Ishikawa (cell line): Measurements from ENCODE around the gene SLC10A1.

Source experiments
- CEBPB ChIP-seq: IDR thresholded peaks from 2 replicates; pipeline ENCODE4 v1.6.1; 2012
- CREB1 ChIP-seq: IDR thresholded peaks from 2 replicates; pipeline ENCODE4 v1.6.1; 2012; ENCODE audit warnings: low read depth
- EGR1 ChIP-seq: IDR thresholded peaks from 2 replicates; pipeline ENCODE4 v1.6.1; 2012
- EP300 ChIP-seq: IDR thresholded peaks from 2 replicates; pipeline ENCODE4 v1.6.1; 2012; ENCODE audit warnings: borderline replicate concordance
- FOXM1 ChIP-seq: IDR thresholded peaks from 2 replicates; pipeline ENCODE4 v1.6.1; 2012; ENCODE audit warnings: low read depth, borderline replicate concordance
- MAX ChIP-seq: IDR thresholded peaks from 2 replicates; pipeline ENCODE4 v1.6.1; 2012
- NFIC ChIP-seq: IDR thresholded peaks from 2 replicates; pipeline ENCODE4 v1.6.1; 2012
- RAD21 ChIP-seq: IDR thresholded peaks from 2 replicates; pipeline ENCODE4 v1.6.1; 2012; ENCODE audit warnings: low read depth
- TAF1 ChIP-seq: IDR thresholded peaks from 2 replicates; pipeline ENCODE4 v1.6.1; 2012; ENCODE audit warnings: low read depth, mild to moderate bottlenecking
- TCF12 ChIP-seq: IDR thresholded peaks from 2 replicates; pipeline ENCODE4 v1.6.1; 2012; ENCODE audit warnings: low read depth
- TEAD4 ChIP-seq: IDR thresholded peaks from 2 replicates; pipeline ENCODE4 v1.6.1; 2012
- YY1 ChIP-seq: IDR thresholded peaks from 2 replicates; pipeline ENCODE4 v1.6.1; 2012; ENCODE audit warnings: low read depth
- ZBTB7A ChIP-seq: IDR thresholded peaks from 2 replicates; pipeline ENCODE4 v1.6.1; 2012; ENCODE audit warnings: low read depth
- TF ChIP-seq, protein P1 (sequence below): IDR thresholded peaks from 2 replicates; pipeline ENCODE4 v1.6.1; 2012
- TF ChIP-seq, protein P2 (sequence below): IDR thresholded peaks from 2 replicates; pipeline ENCODE4 v1.6.1; 2012; ENCODE audit warnings: low read depth, mild to moderate bottlenecking

SLC10A1 gene

GRCh38 chr14:69752773-69753172 lies 44.3 kb downstream of the SLC10A1 start:
- TF ChIP-seq RAD21 = no peak

- TF ChIP-seq EP300 (no peak), TCF12 (no peak), NFIC (no peak), CEBPB (no peak), FOXM1 (no peak), ZBTB7A (no peak), EGR1 (no peak), YY1 (no peak)
- TF ChIP-seq, protein P1, sequence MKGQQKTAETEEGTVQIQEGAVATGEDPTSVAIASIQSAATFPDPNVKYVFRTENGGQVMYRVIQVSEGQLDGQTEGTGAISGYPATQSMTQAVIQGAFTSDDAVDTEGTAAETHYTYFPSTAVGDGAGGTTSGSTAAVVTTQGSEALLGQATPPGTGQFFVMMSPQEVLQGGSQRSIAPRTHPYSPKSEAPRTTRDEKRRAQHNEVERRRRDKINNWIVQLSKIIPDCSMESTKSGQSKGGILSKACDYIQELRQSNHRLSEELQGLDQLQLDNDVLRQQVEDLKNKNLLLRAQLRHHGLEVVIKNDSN = no peak
Measured at GRCh38 chr14:69750495-69750894, 46.5 kb downstream of the SLC10A1 start.

DNA sequence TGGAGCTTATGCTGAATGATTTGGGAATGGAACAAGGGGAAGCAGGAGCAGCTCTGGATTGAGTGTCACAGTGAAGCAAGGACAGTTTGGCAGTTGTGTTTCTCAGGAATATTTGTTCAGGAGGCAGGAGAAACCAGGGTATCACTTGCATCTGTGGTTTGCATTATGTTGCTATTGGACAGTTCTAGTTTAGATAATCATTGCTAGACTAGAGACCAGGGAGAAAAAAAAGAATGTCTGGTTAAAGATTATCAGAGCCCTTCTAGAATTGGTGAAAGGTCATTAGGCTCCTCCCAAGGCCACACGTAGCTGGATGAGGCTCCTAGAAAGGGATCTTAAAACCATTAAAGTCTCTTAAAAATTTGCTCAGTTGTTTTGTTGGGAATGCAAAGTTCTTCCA lies 47.1 kb downstream of the SLC10A1 start:
- TF ChIP-seq FOXM1 = no peak
- no peak for TF ChIP-seq EP300
- TF ChIP-seq, protein P2, sequence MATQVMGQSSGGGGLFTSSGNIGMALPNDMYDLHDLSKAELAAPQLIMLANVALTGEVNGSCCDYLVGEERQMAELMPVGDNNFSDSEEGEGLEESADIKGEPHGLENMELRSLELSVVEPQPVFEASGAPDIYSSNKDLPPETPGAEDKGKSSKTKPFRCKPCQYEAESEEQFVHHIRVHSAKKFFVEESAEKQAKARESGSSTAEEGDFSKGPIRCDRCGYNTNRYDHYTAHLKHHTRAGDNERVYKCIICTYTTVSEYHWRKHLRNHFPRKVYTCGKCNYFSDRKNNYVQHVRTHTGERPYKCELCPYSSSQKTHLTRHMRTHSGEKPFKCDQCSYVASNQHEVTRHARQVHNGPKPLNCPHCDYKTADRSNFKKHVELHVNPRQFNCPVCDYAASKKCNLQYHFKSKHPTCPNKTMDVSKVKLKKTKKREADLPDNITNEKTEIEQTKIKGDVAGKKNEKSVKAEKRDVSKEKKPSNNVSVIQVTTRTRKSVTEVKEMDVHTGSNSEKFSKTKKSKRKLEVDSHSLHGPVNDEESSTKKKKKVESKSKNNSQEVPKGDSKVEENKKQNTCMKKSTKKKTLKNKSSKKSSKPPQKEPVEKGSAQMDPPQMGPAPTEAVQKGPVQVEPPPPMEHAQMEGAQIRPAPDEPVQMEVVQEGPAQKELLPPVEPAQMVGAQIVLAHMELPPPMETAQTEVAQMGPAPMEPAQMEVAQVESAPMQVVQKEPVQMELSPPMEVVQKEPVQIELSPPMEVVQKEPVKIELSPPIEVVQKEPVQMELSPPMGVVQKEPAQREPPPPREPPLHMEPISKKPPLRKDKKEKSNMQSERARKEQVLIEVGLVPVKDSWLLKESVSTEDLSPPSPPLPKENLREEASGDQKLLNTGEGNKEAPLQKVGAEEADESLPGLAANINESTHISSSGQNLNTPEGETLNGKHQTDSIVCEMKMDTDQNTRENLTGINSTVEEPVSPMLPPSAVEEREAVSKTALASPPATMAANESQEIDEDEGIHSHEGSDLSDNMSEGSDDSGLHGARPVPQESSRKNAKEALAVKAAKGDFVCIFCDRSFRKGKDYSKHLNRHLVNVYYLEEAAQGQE = no peak
- TF ChIP-seq CREB1 = no peak
- no peak for TF ChIP-seq TEAD4

- no peak for TF ChIP-seq EP300
- TF ChIP-seq ZBTB7A = no peak
- no peak for TF ChIP-seq EGR1
- TF ChIP-seq CEBPB = no peak
- TF ChIP-seq CREB1 = no peak
- no peak for TF ChIP-seq TCF12
- TF ChIP-seq NFIC = no peak
- TF ChIP-seq TAF1 = no peak
- TF ChIP-seq, protein P1 = no peak
- TF ChIP-seq RAD21 = no peak
- TF ChIP-seq MAX = no peak
- no peak for TF ChIP-seq YY1
- TF ChIP-seq TEAD4 = no peak
- TF ChIP-seq, protein P2 = no peak
- no peak for TF ChIP-seq FOXM1
Measured at GRCh38 chr14:69741055-69741454, 56.0 kb downstream of the SLC10A1 start.

DNA sequence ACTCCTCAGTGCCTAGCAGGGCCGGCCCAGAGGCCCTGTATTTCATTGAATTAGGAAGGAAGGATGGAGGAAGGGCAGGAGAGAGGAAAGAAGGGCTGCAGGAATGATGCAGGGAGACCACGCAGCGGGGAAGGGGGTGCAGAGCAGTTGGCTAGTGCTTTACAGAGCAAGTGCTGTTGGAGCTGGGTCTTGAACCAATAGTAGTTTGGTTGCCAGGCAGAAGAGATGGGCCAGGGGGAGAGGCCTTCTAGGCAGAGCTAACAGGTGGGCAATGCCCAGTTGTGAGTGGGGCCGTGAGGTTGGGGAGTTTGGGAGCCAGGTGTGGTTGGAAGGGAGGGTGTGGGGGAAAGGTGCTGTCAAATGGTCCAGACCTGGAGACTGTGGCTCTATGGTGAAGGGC lies 69.2 kb downstream of the SLC10A1 start:
- TF ChIP-seq TCF12 = no peak

- peak; percentile 99 for TF ChIP-seq RAD21
- TF ChIP-seq ZBTB7A = 0 out of 2 replicates have a peak, but pooled peaks have one; percentile 43
- no peak for TF ChIP-seq NFIC
- TF ChIP-seq MAX = peak; percentile 94
Measured at GRCh38 chr14:69726761-69727511, 70.1 kb downstream of the SLC10A1 start.
